Upper lobe of left lung (tissue), 4 donors: ENCODE results near the gene FLII.

Experiments used
- CTCF ChIP-seq, 6 experiments: fragments of 450-650 bp in 4 of 6; fragments of 200-600 bp in 2 of 6; sonication (generic) in 2 of 6; IDR thresholded peaks; one replicate each; pipeline ENCODE4 v1.5.1; 2016 to 2019; ENCODE audit warnings: antibody characterized with exemption in 6 of 6
- POLR2AphosphoS5 ChIP-seq, 2 donors: sonication (generic); formaldehyde crosslinking; IDR thresholded peaks; one replicate each; pipeline ENCODE4 v1.5.1; 2017; ENCODE audit warnings: antibody characterized with exemption in 2 of 2

GRCh38 chr17:18250259-18250658 lies 8.3 kb downstream of the FLII start:
- TF ChIP-seq CTCF (IDR thresholded peaks at IDR 0.05) (no peak), POLR2AphosphoS5 (IDR thresholded peaks at IDR 0.05) (no peak)
